OCI-M2 (cell line): Measurements from ENCODE around the gene ZNF214.

Experiments
- DNase-seq: peaks from one replicate; lab custom pipeline; 2025; ENCODE audit not compliant: unreplicated experiment; lab: John Stamatoyannopoulos, UW

ZNF214 gene

GRCh38 chr11:7020183-7020917, at the start of gene ZNF214, which contains the start of gene NLRP14:
TSS of gene ZNF214 (minus strand) at chr11:7020346. CDS start at chr11:7002835, 17,511 bp downstream.
TSS of gene NLRP14 (plus strand) at chr11:7020479. CDS start at chr11:7038587, 18,108 bp downstream.
- DNase-seq, result no peak

GRCh38 chr11:7062534-7062933, 42.4 kb upstream of the ZNF214 start:
- DNase-seq, result no peak

- DNase-seq, result no peak
These were observed 40.7 kb upstream of the ZNF214 start for GRCh38 chr11:7060868-7061267.

- no peak for DNase-seq
These were observed 37.5 kb upstream of the ZNF214 start for GRCh38 chr11:7057641-7058040.

GRCh38 chr11:7056828-7057513, 36.8 kb upstream of the ZNF214 start:
- DNase-seq, result no peak

GRCh38 chr11:7050191-7050590, 30.0 kb upstream of the ZNF214 start:
- no peak for DNase-seq

GRCh38 chr11:7046474-7047175, 26.5 kb upstream of the ZNF214 start:
- no peak for DNase-seq

- DNase-seq, result no peak
These were observed 13.9 kb upstream of the ZNF214 start for GRCh38 chr11:7034019-7034418.

- DNase-seq, result no peak
These were observed 12.5 kb upstream of the ZNF214 start for GRCh38 chr11:7032692-7033091.

GRCh38 chr11:7031471-7031871, 11.3 kb upstream of the ZNF214 start:
- DNase-seq, result no peak

GRCh38 chr11:7030836-7031235, 10.7 kb upstream of the ZNF214 start:
- DNase-seq, result no peak

- no peak for DNase-seq
These were observed 8.0 kb upstream of the ZNF214 start for GRCh38 chr11:7028141-7028540.

- no peak for DNase-seq
These were observed 1.2 kb upstream of the ZNF214 start for GRCh38 chr11:7021318-7021717.

GRCh38 chr11:7019500-7020182, 505 bp downstream of the ZNF214 start:
- no peak for DNase-seq

GRCh38 chr11:7016011-7016410, 4.1 kb downstream of the ZNF214 start:
- no peak for DNase-seq

GRCh38 chr11:7014118-7014517, 6.0 kb downstream of the ZNF214 start:
- no peak for DNase-seq

GRCh38 chr11:7004482-7004881, 15.7 kb downstream of the ZNF214 start:
- DNase-seq, result no peak

- no peak for DNase-seq
These were observed 24.4 kb downstream of the ZNF214 start for GRCh38 chr11:6995703-6996102.

- no peak for DNase-seq
These were observed 27.4 kb downstream of the ZNF214 start for GRCh38 chr11:6992457-6993417.

- no peak for DNase-seq
These were observed 28.1 kb downstream of the ZNF214 start for GRCh38 chr11:6992026-6992425.
